ENCODE results near the gene RUNX1. TPM values are rescaled to one million over a fixed set of nuclear protein-coding genes. Genes with fewer than 3 reads are reported as not detected.

Gene RUNX1
- total RNA-seq, 1 donor from 2014 or later = 4.4 TPM

DNA sequence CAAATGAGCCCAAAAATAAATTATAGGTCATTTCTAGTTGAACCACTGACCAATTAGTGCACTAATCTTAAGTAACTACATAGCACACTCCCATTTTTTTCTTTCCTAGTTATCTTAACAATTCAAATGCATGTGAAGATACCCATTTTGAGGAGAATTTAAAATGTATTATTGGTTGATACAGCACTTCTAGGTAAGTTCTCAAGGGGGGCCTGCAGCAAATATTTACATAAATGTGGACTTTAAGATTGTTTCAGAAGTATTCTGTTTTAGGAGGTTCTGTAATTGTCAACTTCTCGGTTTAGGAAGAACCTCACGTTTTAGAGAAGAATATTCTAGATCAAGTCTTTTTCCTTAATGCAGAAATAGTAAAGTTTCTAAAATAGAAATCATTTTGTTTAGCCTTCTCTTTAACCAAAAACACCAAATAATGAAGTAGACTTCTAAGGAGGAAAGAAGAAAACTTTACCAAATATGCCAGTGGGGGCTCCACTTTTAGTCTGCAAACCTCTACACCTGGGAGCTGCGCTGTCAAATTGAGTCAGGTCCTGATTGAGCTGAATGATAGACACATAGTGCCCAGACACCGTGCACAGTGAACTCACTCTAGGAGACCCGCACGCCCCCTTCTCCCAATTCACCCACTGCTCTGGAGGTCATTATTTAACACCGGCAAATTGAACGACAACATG, 144.4 kb downstream of the RUNX1 start:
- no peak for DNase-seq (ENCODE audit: low read depth, low spot score)

DNA sequence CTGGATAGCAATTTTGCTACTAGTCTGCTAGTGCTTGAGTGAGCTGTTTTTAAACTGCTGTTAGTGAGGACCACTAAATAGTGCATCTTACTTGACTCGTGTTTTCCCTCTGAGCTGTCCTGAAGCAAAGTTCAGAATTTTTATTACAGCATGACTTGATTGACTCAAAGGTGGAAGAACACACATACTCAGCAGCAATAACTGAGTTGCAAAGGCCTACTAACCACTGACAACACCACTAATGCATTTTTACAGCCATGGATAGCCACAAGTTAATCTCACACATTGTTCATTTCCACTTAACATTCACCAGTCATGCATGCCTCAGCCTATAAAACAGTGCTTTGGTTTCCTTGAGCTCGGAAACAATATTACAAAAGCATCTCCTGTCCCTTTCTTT, 148.7 kb downstream of the RUNX1 start:
- no peak for DNase-seq (ENCODE audit: low read depth, low spot score)

DNA sequence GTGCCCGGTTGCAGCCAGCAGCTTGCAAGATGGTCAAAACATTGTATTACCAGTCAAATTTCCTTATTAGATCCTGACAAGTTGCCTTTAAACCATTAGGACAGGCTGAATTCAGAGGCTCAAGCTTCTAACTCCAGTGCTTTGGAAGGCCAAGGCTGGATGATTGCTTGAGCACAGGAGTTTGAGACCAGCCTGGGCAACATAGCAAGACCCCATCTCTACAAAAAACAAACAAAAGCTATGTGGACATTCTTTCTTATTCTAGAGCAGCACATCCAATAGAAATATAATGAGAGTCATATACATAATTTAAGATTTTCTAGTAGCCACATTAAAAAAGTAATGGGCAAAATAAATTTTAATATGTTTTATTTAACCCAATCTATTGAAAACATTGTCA, 149.3 kb downstream of the RUNX1 start:
- DNase-seq (ENCODE audit: low read depth, low spot score) = no peak

- DNase-seq (ENCODE audit: low read depth, low spot score) = no peak
Observed at GRCh38 chr21:34899302-34899701, 149.8 kb downstream of the RUNX1 start.

- DNase-seq (ENCODE audit: low read depth, low spot score) = no peak
Observed at GRCh38 chr21:34897828-34898227, 151.3 kb downstream of the RUNX1 start.

DNA sequence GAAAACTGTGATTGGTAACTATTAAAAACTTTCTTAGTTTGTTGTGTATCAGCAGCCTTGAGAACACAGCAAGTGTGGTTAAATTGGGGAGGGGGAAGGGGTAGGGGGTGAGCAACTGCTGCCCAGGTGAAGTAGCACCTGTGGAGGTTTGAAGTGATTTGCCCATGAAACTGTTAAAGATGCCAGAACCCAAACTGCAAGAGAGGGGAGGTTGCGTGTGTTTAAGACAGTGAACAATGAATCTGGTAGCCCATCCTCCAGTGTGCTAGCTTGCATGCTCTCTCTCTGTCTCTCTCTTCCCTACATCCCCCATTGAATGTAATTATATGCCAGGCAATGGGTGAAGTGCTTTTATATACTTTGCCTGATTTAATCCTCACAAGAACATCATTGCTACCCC, 154.7 kb downstream of the RUNX1 start:
- no peak for DNase-seq (ENCODE audit: low read depth, low spot score)

GRCh38 chr21:34892209-34892608, 156.9 kb downstream of the RUNX1 start:
- no peak for DNase-seq (ENCODE audit: low read depth, low spot score)

GRCh38 chr21:34891613-34891943, 157.5 kb downstream of the RUNX1 start:
- no peak for DNase-seq (ENCODE audit: low read depth, low spot score)

GRCh38 chr21:34890724-34891612, 158.1 kb downstream of the RUNX1 start:
- DNase-seq (ENCODE audit: low read depth, low spot score) = no peak

GRCh38 chr21:34890470-34890723, 158.7 kb downstream of the RUNX1 start:
- DNase-seq (ENCODE audit: low read depth, low spot score) = no peak

DNA sequence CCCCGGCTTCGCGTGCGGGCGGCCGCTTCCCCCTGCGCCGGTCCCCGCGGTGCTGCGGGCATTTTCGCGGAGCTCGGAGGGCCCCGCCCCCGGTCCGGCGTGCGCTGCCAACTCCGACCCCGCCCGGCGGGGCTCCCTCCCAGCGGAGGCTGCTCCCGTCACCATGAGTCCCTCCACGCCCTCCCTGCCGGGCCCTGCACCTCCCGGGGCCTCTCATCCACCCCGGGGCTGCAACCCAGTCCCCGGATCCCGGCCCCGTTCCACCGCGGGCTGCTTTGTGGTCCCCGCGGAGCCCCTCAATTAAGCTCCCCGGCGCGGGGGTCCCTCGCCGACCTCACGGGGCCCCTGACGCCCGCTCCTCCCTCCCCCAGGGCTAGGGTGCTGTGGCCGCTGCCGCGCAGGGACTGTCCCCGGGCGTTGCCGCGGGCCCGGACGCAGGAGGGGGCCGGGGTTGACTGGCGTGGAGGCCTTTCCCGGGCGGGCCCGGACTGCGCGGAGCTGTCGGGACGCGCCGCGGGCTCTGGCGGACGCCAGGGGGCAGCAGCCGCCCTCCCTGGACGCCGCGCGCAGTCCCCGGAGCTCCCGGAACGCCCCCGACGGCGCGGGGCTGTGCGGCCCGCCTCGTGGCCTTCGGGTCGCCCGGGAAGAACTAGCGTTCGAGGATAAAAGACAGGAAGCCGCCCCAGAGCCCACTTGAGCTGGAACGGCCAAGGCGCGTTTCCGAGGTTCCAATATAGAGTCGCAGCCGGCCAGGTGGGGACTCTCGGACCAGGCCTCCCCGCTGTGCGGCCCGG, 159.2 kb downstream of the RUNX1 start:
- no peak for DNase-seq (ENCODE audit: low read depth, low spot score)

DNA sequence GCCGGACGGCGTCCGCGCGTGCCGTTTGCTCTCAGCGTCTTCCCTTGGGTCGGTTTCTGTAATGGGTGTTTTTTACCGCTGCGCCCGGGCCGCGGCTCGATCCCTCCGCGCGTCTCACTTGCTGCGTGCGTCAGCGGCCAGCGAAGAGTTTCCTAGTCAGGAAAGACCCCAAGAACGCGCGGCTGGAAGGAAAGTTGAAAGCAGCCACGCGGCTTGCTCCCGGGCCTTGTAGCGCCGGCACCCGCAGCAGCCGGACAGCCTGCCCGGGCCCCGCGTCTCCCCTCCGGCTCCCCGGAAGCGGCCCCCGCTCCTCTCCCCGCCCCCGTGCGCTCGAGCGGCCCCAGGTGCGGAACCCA, 159.8 kb downstream of the RUNX1 start:
- no peak for DNase-seq (ENCODE audit: low read depth, low spot score)

- DNase-seq (ENCODE audit: low read depth, low spot score) = peak; percentile 85
Observed at GRCh38 chr21:34888569-34889319, 160.4 kb downstream of the RUNX1 start.

DNA sequence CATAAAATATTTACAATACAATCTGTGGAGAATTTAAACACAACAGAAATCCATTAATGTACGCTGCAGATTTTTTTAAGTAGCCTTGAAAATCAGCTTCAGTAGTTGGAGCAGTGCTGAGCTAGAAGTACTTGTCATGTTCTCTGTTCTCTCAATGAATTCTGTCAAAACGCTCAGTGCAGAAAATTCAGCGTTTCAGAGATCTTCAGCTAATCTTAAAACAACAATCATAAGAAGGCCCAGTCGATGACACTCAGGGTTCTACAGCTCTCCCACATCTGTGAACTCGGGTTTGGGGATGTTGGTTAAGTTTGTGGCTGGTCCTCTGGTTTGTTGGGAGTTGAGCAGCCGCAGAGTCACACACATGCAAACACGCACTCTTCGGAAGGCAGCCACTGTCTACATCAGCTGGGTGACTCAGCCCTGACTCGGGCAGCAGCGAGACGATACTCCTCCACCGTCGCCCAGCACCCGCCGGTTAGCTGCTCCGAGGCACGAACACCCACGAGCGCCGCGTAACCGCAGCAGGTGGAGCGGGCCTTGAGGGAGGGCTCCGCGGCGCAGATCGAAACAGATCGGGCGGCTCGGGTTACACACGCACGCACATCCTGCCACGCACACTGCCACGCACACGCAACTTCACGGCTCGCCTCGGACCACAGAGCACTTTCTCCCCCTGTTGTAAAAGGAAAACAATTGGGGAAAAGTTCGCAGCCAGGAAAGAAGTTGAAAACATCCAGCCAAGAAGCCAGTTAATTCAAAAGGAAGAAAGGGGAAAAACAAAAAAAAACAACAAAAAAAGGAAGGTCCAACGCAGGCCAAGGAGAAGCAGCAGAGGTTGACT, 161.2 kb downstream of the RUNX1 start:
- DNase-seq (ENCODE audit: low read depth, low spot score) = peak; percentile 66

GRCh38 chr21:34887105-34887442, 162.0 kb downstream of the RUNX1 start:
- DNase-seq (ENCODE audit: low read depth, low spot score) = no peak

DNA sequence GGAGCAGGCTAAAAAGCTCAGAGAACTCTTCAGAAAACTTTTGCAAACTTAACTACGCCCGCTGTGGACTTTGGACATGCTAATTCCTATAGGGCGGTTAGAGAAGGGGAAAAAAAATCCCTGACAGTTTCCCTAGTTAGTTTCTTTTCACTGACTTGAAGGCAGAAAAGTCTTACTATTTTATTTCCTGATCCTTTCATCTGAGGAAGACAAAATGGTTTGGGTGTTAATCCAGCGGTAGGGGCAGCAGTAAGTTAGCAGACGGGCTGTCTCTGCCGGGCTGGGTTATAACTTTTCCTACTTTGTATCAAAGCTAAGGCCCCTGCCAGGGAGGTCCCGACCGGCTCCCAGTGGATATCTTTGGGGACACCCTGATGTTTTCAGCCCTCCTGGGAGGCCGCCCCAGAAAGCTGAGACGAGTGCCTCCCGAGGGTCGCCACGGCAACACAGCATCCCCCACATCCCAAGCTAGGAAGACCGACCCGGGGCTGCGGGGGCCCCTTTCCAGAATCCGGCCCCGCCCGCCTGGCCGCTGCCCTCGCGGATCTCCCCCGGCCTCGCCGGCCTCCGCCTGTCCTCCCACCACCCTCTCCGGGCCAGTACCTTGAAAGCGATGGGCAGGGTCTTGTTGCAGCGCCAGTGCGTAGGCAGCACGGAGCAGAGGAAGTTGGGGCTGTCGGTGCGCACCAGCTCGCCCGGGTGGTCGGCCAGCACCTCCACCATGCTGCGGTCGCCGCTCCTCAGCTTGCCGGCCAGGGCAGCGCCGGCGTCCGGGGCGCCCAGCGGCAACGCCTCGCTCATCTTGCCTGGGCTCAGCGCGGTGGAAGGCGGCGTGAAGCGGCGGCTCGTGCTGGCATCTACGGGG, 162.6 kb downstream of the RUNX1 start:
- DNase-seq (ENCODE audit: low read depth, low spot score) = no peak

DNA sequence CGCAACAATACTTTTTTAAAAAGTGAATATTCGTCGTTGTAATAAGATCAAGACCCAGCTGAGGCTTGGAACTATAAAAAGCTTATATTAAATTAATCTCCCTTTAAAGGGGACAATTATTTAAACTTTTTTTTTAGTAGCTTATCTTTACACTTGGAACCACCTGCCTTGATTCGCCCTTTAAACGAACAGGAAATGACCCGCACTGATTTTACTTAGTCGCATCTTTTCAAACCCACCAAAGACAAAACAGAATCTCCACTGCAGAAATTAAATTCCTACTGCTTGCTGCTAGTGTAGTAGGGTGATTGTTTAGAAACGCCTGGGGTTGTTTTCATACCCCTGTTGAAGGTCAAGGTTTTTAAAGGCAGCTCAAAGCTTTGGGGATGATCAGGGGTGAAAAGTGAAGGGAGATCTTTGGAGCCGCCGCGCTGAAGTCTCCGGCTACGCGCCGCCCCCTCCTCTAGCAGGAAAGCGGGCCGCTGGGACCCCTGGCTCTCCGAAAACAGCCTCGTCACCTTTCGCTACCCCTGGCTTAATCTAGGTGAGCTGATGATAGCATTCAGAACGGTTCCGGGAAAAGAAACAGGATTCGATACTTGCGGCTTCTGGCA, 163.4 kb downstream of the RUNX1 start:
- no peak for DNase-seq (ENCODE audit: low read depth, low spot score)

DNA sequence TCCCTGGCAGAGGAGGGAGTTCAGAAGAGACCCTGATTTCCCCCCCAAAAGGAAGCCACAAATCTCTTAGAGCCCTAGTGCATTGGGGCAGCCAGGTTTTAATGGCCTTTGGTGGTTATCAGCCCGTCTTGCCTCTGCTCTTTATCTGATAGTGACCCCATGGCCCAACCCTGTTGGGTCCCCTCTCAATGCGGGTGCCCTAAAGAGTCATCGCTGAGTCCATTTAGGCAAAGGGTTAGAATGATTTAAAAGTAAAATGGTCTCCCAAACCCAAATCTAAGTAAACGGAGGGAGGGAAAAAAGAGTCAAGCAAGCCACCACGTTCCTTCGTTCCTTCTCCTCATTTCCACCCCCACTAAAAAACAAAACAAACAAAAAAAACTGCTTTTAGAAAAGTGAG, 164.0 kb downstream of the RUNX1 start:
- DNase-seq (ENCODE audit: low read depth, low spot score) = no peak

- no peak for DNase-seq (ENCODE audit: low read depth, low spot score)
Observed at GRCh38 chr21:34884346-34884929, 164.7 kb downstream of the RUNX1 start.
